ENCODE measurements around the gene PPP2R2D. TPM values are rescaled to one million over a fixed set of nuclear protein-coding genes. Genes with fewer than 3 reads are reported as not detected.

PPP2R2D gene
- polyA plus RNA-seq, 1 of the 3 experiments (the other 2 are of a cell fraction) = 25.1 TPM

GRCh38 chr10:131860311-131860710, 40.5 kb upstream of the PPP2R2D start:
- no peaks in the 10 kb centered on the region for H4K20me1 ChIP-seq (ENCODE audit: insufficient read depth)
- ChIA-PET POLR2A (no interaction called here), CTCF (interaction anchor here (0.7 to 2.2 kb wide), 3 partner anchors 25 to 1306 kb away, joined by 3 to 8 read pairs (median 3); no protein-coding TSS in a partner anchor)
- no peaks in the 10 kb centered on the region for H3K79me2 ChIP-seq (ENCODE audit: insufficient read depth)
- 24% methylated on average over 7 of the region's 7 CpGs for WGBS (ENCODE audit: low lambda C conversion rate)
- H3K4me1 ChIP-seq (ENCODE audit: control insufficient read depth in 1 of 2, insufficient read depth in 2 of 2, low read depth in 1 of 2, low read length in 1 of 2) = no peaks in the 10 kb centered on the region
- H3K9ac ChIP-seq = no peak overlapping the region
- DNase-seq = no peak
- no peaks in the 10 kb centered on the region for H3K27me3 ChIP-seq (ENCODE audit: insufficient read depth)
- H3K9me2 ChIP-seq = no peaks in the 10 kb centered on the region
- H3K27ac ChIP-seq (ENCODE audit: low read depth in 2 of 2, low read length in 1 of 2) = no peak overlapping the region
- no peaks in the 10 kb centered on the region for H3F3A ChIP-seq (replicated peaks; ENCODE audit: insufficient read depth)
- no peak overlapping the region for H3K4me2 ChIP-seq
- no peak for TF ChIP-seq MXI1 (IDR thresholded peaks at IDR 0.05; ENCODE audit: low read depth, low read length)
- TF ChIP-seq, protein P1, sequence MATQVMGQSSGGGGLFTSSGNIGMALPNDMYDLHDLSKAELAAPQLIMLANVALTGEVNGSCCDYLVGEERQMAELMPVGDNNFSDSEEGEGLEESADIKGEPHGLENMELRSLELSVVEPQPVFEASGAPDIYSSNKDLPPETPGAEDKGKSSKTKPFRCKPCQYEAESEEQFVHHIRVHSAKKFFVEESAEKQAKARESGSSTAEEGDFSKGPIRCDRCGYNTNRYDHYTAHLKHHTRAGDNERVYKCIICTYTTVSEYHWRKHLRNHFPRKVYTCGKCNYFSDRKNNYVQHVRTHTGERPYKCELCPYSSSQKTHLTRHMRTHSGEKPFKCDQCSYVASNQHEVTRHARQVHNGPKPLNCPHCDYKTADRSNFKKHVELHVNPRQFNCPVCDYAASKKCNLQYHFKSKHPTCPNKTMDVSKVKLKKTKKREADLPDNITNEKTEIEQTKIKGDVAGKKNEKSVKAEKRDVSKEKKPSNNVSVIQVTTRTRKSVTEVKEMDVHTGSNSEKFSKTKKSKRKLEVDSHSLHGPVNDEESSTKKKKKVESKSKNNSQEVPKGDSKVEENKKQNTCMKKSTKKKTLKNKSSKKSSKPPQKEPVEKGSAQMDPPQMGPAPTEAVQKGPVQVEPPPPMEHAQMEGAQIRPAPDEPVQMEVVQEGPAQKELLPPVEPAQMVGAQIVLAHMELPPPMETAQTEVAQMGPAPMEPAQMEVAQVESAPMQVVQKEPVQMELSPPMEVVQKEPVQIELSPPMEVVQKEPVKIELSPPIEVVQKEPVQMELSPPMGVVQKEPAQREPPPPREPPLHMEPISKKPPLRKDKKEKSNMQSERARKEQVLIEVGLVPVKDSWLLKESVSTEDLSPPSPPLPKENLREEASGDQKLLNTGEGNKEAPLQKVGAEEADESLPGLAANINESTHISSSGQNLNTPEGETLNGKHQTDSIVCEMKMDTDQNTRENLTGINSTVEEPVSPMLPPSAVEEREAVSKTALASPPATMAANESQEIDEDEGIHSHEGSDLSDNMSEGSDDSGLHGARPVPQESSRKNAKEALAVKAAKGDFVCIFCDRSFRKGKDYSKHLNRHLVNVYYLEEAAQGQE (IDR thresholded peaks at IDR 0.05; ENCODE audit: low read depth, low read length) = no peak
- no peak for TF ChIP-seq RXRA (IDR thresholded peaks at IDR 0.05; ENCODE audit: borderline replicate concordance, low read depth)
- no peak for TF ChIP-seq PBX3 (IDR thresholded peaks at IDR 0.05)
- TF ChIP-seq RFX5 (IDR thresholded peaks at IDR 0.05; ENCODE audit: low read length) = no peak
- no peak for TF ChIP-seq SIN3A (IDR thresholded peaks at IDR 0.05; ENCODE audit: borderline replicate concordance, low read depth, low read length)
- TF ChIP-seq MEF2A (IDR thresholded peaks at IDR 0.05; ENCODE audit: borderline replicate concordance, low read depth) = no peak
- TF ChIP-seq FOSL2 (IDR thresholded peaks at IDR 0.05; ENCODE audit: borderline replicate concordance, low read depth) = no peak
- no peak for TF ChIP-seq EP300 (IDR thresholded peaks at IDR 0.05; ENCODE audit: borderline replicate concordance in 1 of 2, low read depth in 1 of 2, low read length in 1 of 2)
- TF ChIP-seq ELF1 (IDR thresholded peaks at IDR 0.05) = no peak
- TF ChIP-seq FOXM1 (IDR thresholded peaks at IDR 0.05; ENCODE audit: low read depth) = no peak
- TF ChIP-seq RCOR1 (IDR thresholded peaks at IDR 0.05; ENCODE audit: low read length) = no peak
- TF ChIP-seq POLR2AphosphoS5 (IDR thresholded peaks at IDR 0.05; ENCODE audit: low read depth, low read length) = no peak
- no peak for TF ChIP-seq FOXJ3 (CRISPR knock-in tag; IDR thresholded peaks at IDR 0.05)
- TF ChIP-seq CHD2 (IDR thresholded peaks at IDR 0.05; ENCODE audit: low read length, partially characterized antibody) = no peak
- no peak for TF ChIP-seq NRF1 (IDR thresholded peaks at IDR 0.05; ENCODE audit: low read depth, low read length)
- no peak for TF ChIP-seq YY1 (IDR thresholded peaks at IDR 0.05; ENCODE audit: low read depth)
- no peak for TF ChIP-seq GATA2 (CRISPR knock-in tag; IDR thresholded peaks at IDR 0.05)
- H3K36me3 ChIP-seq (replicated peaks in 1 of 2; ENCODE audit: control insufficient read depth in 1 of 2, insufficient read depth in 2 of 2, low read length in 1 of 2) = no peaks in the 10 kb centered on the region
- H3K9me3 ChIP-seq = no peaks in the 10 kb centered on the region
- no peak overlapping the region for H3K4me3 ChIP-seq (ENCODE audit: low read depth in 2 of 2, low read length in 1 of 2)
- H2AFZ ChIP-seq (ENCODE audit: low read depth) = no peak overlapping the region

Measured in SK-N-SH (cell line).